ENCODE measurements around the gene LRP1B.

Gene LRP1B

GRCh38 chr2:141699573-141699972 lies 431.2 kb downstream of the LRP1B start:
- no peak overlapping the region for H3K27ac ChIP-seq
- no peak overlapping the region for H2AFZ ChIP-seq (ENCODE audit: low read depth)
- no peaks in the 10 kb centered on the region for H3K4me1 ChIP-seq (ENCODE audit: low read depth, poor library complexity, severe bottlenecking)
- H3K36me3 ChIP-seq (ENCODE audit: insufficient read depth): no peaks in the 10 kb centered on the region
- H3K79me2 ChIP-seq (ENCODE audit: insufficient read depth, low read depth): no peaks in the 10 kb centered on the region
- no peak overlapping the region for H3K9ac ChIP-seq
- H3K4me3 ChIP-seq (IDR thresholded peaks at IDR 0.05; ENCODE audit: insufficient read depth, low read depth, low read length): no peak overlapping the region
- TF ChIP-seq, protein P1, sequence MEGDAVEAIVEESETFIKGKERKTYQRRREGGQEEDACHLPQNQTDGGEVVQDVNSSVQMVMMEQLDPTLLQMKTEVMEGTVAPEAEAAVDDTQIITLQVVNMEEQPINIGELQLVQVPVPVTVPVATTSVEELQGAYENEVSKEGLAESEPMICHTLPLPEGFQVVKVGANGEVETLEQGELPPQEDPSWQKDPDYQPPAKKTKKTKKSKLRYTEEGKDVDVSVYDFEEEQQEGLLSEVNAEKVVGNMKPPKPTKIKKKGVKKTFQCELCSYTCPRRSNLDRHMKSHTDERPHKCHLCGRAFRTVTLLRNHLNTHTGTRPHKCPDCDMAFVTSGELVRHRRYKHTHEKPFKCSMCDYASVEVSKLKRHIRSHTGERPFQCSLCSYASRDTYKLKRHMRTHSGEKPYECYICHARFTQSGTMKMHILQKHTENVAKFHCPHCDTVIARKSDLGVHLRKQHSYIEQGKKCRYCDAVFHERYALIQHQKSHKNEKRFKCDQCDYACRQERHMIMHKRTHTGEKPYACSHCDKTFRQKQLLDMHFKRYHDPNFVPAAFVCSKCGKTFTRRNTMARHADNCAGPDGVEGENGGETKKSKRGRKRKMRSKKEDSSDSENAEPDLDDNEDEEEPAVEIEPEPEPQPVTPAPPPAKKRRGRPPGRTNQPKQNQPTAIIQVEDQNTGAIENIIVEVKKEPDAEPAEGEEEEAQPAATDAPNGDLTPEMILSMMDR (conservative IDR thresholded peaks at IDR 0.05; ENCODE audit: low read depth, low read length): no peak
- no peak overlapping the region for H3K4me2 ChIP-seq
- no peaks in the 10 kb centered on the region for H3K27me3 ChIP-seq (ENCODE audit: insufficient read depth, low read depth)
- H4K20me1 ChIP-seq (ENCODE audit: insufficient read depth): no peaks in the 10 kb centered on the region

DNA sequence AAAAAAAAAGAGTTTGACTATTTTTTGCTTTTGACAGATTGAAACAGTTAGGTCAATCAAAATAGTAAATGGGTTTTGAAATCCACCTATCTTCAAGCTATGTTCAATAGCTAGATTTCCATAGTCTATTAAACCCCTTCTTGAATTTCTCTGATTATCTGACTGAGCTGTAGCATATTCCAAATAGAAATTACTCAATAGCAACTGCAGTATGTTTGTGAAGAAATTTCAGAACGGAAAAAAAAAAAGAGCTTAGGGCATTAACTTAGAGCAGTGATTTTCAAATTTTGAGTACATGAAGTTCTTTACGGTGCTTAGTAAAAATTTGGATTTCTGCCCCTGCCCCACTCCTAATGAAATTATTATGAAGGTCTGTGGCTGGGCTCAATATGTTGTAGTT lies 432.3 kb downstream of the LRP1B start:
- TF ChIP-seq, protein P1 (conservative IDR thresholded peaks at IDR 0.05; ENCODE audit: low read depth, low read length): no peak
- no peak overlapping the region for H3K9ac ChIP-seq
- H2AFZ ChIP-seq (ENCODE audit: low read depth): no peak overlapping the region
- no peaks in the 10 kb centered on the region for H3K36me3 ChIP-seq (ENCODE audit: insufficient read depth)
- H3K27ac ChIP-seq: no peak overlapping the region
- H3K4me2 ChIP-seq: no peak overlapping the region
- no peaks in the 10 kb centered on the region for H4K20me1 ChIP-seq (ENCODE audit: insufficient read depth)
- H3K27me3 ChIP-seq (ENCODE audit: insufficient read depth, low read depth): no peaks in the 10 kb centered on the region
- H3K4me3 ChIP-seq (IDR thresholded peaks at IDR 0.05; ENCODE audit: insufficient read depth, low read depth, low read length): no peak overlapping the region
- no peaks in the 10 kb centered on the region for H3K4me1 ChIP-seq (ENCODE audit: low read depth, poor library complexity, severe bottlenecking)
- no peaks in the 10 kb centered on the region for H3K79me2 ChIP-seq (ENCODE audit: insufficient read depth, low read depth)

- Histone ChIP-seq H4K20me1 (ENCODE audit: insufficient read depth) (no peaks in the 10 kb centered on the region), H3K27me3 (ENCODE audit: insufficient read depth, low read depth) (no peaks in the 10 kb centered on the region), H2AFZ (ENCODE audit: low read depth) (no peak overlapping the region), H3K36me3 (ENCODE audit: insufficient read depth) (no peaks in the 10 kb centered on the region), H3K79me2 (ENCODE audit: insufficient read depth, low read depth) (no peaks in the 10 kb centered on the region), H3K27ac (no peak overlapping the region), H3K9ac (no peak overlapping the region), H3K4me2 (no peak overlapping the region), H3K4me1 (ENCODE audit: low read depth, poor library complexity, severe bottlenecking) (no peaks in the 10 kb centered on the region), H3K4me3 (IDR thresholded peaks at IDR 0.05; ENCODE audit: insufficient read depth, low read depth, low read length) (no peak overlapping the region)
- TF ChIP-seq, protein P1 (conservative IDR thresholded peaks at IDR 0.05; ENCODE audit: low read depth, low read length): no peak
Observed at GRCh38 chr2:141697035-141697434, 433.8 kb downstream of the LRP1B start.

DNA sequence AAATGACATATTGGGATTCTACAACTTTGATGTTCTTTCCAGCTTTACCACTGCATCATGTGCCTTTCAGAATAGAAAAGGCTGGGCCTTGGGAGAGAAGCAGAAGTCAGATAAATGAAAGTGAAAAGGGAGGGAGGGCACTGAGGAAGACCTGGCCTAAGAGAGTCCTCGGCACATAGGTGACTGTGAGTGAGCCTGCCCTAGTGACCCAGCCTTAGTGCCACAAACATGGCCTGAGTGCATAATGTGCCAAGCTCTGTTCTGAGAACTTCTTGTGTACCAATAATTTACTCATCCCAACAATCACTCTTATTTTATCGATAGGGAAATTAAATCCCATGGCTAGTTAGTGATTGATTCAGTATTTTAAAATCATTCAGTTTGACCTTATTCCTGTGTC lies 436.6 kb downstream of the LRP1B start:
- Histone ChIP-seq H3K4me1 (ENCODE audit: low read depth, poor library complexity, severe bottlenecking) (no peaks in the 10 kb centered on the region), H3K9ac (no peak overlapping the region), H3K27ac (no peak overlapping the region), H4K20me1 (ENCODE audit: insufficient read depth) (no peaks in the 10 kb centered on the region), H2AFZ (ENCODE audit: low read depth) (no peak overlapping the region), H3K79me2 (ENCODE audit: insufficient read depth, low read depth) (no peaks in the 10 kb centered on the region), H3K27me3 (ENCODE audit: insufficient read depth, low read depth) (no peaks in the 10 kb centered on the region), H3K4me3 (IDR thresholded peaks at IDR 0.05; ENCODE audit: insufficient read depth, low read depth, low read length) (no peak overlapping the region), H3K4me2 (no peak overlapping the region), H3K36me3 (ENCODE audit: insufficient read depth) (no peaks in the 10 kb centered on the region)
- TF ChIP-seq, protein P1 (conservative IDR thresholded peaks at IDR 0.05; ENCODE audit: low read depth, low read length): no peak

Data from KMS-11 (cell line).